CD4-positive, alpha-beta T cell (primary cell): ENCODE measurements around the gene MS4A10. TPM values are rescaled to one million over a fixed set of nuclear protein-coding genes. Genes with fewer than 3 reads are reported as not detected.

ENCODE experiments used
- ATAC-seq: fragments of 200-7000 bp; cut with Tn5 transposase; one replicate; pipeline ENCODE4 v1.10.0; 2022; ENCODE audit warnings: mild to moderate bottlenecking; ENCODE audit not compliant: poor library complexity
- CTCF ChIA-PET: fragments of 350-600 bp; sonication (Branson Sonifier 250); formaldehyde crosslinking; loops from one replicate; lab custom pipeline; 2021; ENCODE audit warnings: antibody characterized with exemption, inconsistent platforms; lab: Charles Lee
- POLR2A ChIA-PET: fragments of 350-600 bp; sonication (Branson Sonifier 250); formaldehyde crosslinking; loops from one replicate; lab custom pipeline; 2021; ENCODE audit warnings: antibody characterized with exemption, inconsistent platforms; lab: Charles Lee
- DNase-seq, 14 experiments: peaks; one replicate each; pipeline ENCODE4 v3.0.0-alpha.2; 2013 to 2020; ENCODE audit warnings: mixed read lengths in 2 of 14
- H3K27ac ChIP-seq, 2 donors: one replicate each; pipeline versions ENCODE4 v1.5.1 to v1.7.0; 2013; ENCODE audit warnings: low read length in 2 of 2, low read depth in 1 of 2, mild to moderate bottlenecking in 1 of 2
- H3K27me3 ChIP-seq, 2 experiments: 1 replicate in 1 of 2; 2 replicates in 1 of 2; pipeline versions ENCODE4 v1.6.1 to v1.7.0; 2013; ENCODE audit warnings: low read length in 2 of 2, control low read depth in 1 of 2, mild to moderate bottlenecking in 1 of 2, moderate library complexity in 1 of 2; ENCODE audit not compliant: insufficient read depth in 2 of 2, control insufficient read depth in 1 of 2
- H3K36me3 ChIP-seq: one replicate; pipeline ENCODE4 v1.6.1; 2013; ENCODE audit warnings: low read length, control low read depth; ENCODE audit not compliant: insufficient read depth
- H3K4me1 ChIP-seq: one replicate; pipeline ENCODE4 v1.6.1; 2013; ENCODE audit warnings: low read length, control low read depth; ENCODE audit not compliant: insufficient read depth
- H3K4me3 ChIP-seq: one replicate; pipeline ENCODE4 v1.5.1; 2013; ENCODE audit warnings: mild to moderate bottlenecking, low read length, moderate library complexity
- H3K9me3 ChIP-seq, 2 experiments: 1 replicate in 1 of 2; 2 replicates in 1 of 2; pipeline versions ENCODE4 v1.6.1 to v1.7.0; 2013; ENCODE audit warnings: low read length in 2 of 2, mild to moderate bottlenecking in 2 of 2, control low read depth in 1 of 2, moderate library complexity in 1 of 2; ENCODE audit not compliant: control insufficient read depth in 1 of 2, insufficient read depth in 1 of 2
- H3K27ac Mint-ChIP-seq: one replicate; pipeline ENCODE4 v1.8.0; 2020; ENCODE audit warnings: mixed read lengths
- H3K27me3 Mint-ChIP-seq: one replicate; pipeline ENCODE4 v1.8.0; 2021; ENCODE audit warnings: mixed read lengths
- H3K36me3 Mint-ChIP-seq: one replicate; pipeline ENCODE4 v1.8.0; 2021; ENCODE audit warnings: low read depth, mixed read lengths
- H3K4me1 Mint-ChIP-seq: one replicate; pipeline ENCODE4 v1.8.0; 2021; ENCODE audit warnings: low read depth, mixed read lengths
- H3K4me3 Mint-ChIP-seq: one replicate; pipeline ENCODE4 v1.8.0; 2020; ENCODE audit warnings: mild to moderate bottlenecking, mixed read lengths
- H3K9me3 Mint-ChIP-seq: one replicate; pipeline ENCODE4 v1.8.0; 2020; ENCODE audit warnings: mixed read lengths
- intact Hi-C, 2 experiments: fragments of 100-400 bp; cut with DNase I in 1 of 2; cut with micrococcal nuclease in 1 of 2; formaldehyde crosslinking; loops; one replicate each; pipeline versions ENCODE4 v1.15.1 to v1.9.0; 2023 to 2025; cut with DNase I, micrococcal nuclease
- polyA plus RNA-seq, 2 donors: library from polyadenylated mRNA; unstranded; fragments of 120-200 nt; gene quantifications; one replicate each; pipeline ENCODE4 v1.2.1, GENCODE V29; 2013
- total RNA-seq, 174 experiments: library from RNA in 2 of 174; stranded (reverse) in 2 of 174; gene quantifications; one replicate each; pipeline ENCODE4 v1.2.3 and lab custom pipeline; 2021 to 2026
- TF ChIP-seq, protein P1 (sequence below): fragments of 200-600 bp; IDR thresholded peaks from one replicate; pipeline ENCODE4 v1.8.0; 2022; ENCODE audit warnings: antibody characterized with exemption, mild to moderate bottlenecking

The MS4A10 gene
- total RNA-seq (not detected), total RNA-seq (lab: John Stamatoyannopoulos, UW) (0 to 0.09 (median 0) reads per million in 172 experiments)
- not detected for polyA plus RNA-seq (2013, experiment 1 of 2)
- polyA plus RNA-seq (2013, experiment 2 of 2): not detected

GRCh38 chr11:60785136-60785535 is at the start of gene MS4A10:
Gene MS4A10 (plus strand): TSS chr11:60785333. CDS start chr11:60790336, 5,003 bp downstream.
- no peaks in the 10 kb centered on the region for H3K9me3 Mint-ChIP-seq
- no peak within 1 kb of the TSS for H3K27ac ChIP-seq
- CTCF ChIA-PET: interaction anchor here (0.9 to 1.6 kb wide), 2 partner anchors 10 kb away, joined by 3 to 6 read pairs; no protein-coding TSS in a partner anchor
- no peaks in the 10 kb centered on the region for H3K27me3 ChIP-seq
- H3K27me3 Mint-ChIP-seq: no peaks in the 10 kb centered on the region
- H3K27ac Mint-ChIP-seq: no peak within 1 kb of the TSS
- no peaks in the 10 kb centered on the region for H3K36me3 ChIP-seq
- ATAC-seq (no peak), DNase-seq (no peak)
- H3K9me3 ChIP-seq: no peaks in the 10 kb centered on the region
- H3K4me1 Mint-ChIP-seq: no peaks in the 10 kb centered on the region
- H3K4me3 Mint-ChIP-seq: no peak within 1 kb of the TSS
- no peak within 1 kb of the TSS for H3K4me3 ChIP-seq
- POLR2A ChIA-PET: no interaction called here
- H3K36me3 Mint-ChIP-seq: no peaks in the 10 kb centered on the region
- intact Hi-C loops: no loop called here
- TF ChIP-seq, protein P1, sequence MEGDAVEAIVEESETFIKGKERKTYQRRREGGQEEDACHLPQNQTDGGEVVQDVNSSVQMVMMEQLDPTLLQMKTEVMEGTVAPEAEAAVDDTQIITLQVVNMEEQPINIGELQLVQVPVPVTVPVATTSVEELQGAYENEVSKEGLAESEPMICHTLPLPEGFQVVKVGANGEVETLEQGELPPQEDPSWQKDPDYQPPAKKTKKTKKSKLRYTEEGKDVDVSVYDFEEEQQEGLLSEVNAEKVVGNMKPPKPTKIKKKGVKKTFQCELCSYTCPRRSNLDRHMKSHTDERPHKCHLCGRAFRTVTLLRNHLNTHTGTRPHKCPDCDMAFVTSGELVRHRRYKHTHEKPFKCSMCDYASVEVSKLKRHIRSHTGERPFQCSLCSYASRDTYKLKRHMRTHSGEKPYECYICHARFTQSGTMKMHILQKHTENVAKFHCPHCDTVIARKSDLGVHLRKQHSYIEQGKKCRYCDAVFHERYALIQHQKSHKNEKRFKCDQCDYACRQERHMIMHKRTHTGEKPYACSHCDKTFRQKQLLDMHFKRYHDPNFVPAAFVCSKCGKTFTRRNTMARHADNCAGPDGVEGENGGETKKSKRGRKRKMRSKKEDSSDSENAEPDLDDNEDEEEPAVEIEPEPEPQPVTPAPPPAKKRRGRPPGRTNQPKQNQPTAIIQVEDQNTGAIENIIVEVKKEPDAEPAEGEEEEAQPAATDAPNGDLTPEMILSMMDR: no peak
- H3K4me1 ChIP-seq: no peaks in the 10 kb centered on the region

GRCh38 chr11:60739114-60739513 is 46.0 kb upstream of the MS4A10 start:
- Mint-ChIP-seq H3K27me3 (peaks cover 33% of the 10 kb centered on the region), H3K9me3 (no peaks in the 10 kb centered on the region), H3K4me1 (no peaks in the 10 kb centered on the region), H3K4me3 (no peak overlapping the region), H3K36me3 (no peaks in the 10 kb centered on the region), H3K27ac (no peak overlapping the region)
- TF ChIP-seq, protein P1: no peak
- ATAC-seq (no peak), DNase-seq (no peak)
- Histone ChIP-seq H3K9me3 (no peaks in the 10 kb centered on the region), H3K27me3 (peaks cover 0 to 3% of the 10 kb centered on the region in 2 experiments), H3K27ac (no peak overlapping the region), H3K4me3 (no peak overlapping the region), H3K36me3 (no peaks in the 10 kb centered on the region), H3K4me1 (no peaks in the 10 kb centered on the region)
- POLR2A ChIA-PET: no interaction called here
- intact Hi-C loops: no loop called here
- CTCF ChIA-PET: no interaction called here

GRCh38 chr11:60740573-60740972 is 44.6 kb upstream of the MS4A10 start:
- H3K9me3 Mint-ChIP-seq: no peaks in the 10 kb centered on the region
- ChIA-PET POLR2A (no interaction called here), CTCF (no interaction called here)
- no peak overlapping the region for H3K4me3 ChIP-seq
- intact Hi-C loops: no loop called here
- TF ChIP-seq, protein P1: no peak
- H3K9me3 ChIP-seq: no peaks in the 10 kb centered on the region
- H3K36me3 Mint-ChIP-seq: no peaks in the 10 kb centered on the region
- peaks cover 38% of the 10 kb centered on the region for H3K27me3 Mint-ChIP-seq
- no peak overlapping the region for H3K27ac ChIP-seq
- peaks cover 0 to 3% of the 10 kb centered on the region in 2 experiments for H3K27me3 ChIP-seq
- no peak overlapping the region for H3K27ac Mint-ChIP-seq
- H3K36me3 ChIP-seq: no peaks in the 10 kb centered on the region
- H3K4me3 Mint-ChIP-seq: no peak overlapping the region
- H3K4me1 Mint-ChIP-seq: no peaks in the 10 kb centered on the region
- ATAC-seq (no peak), DNase-seq (no peak)
- no peaks in the 10 kb centered on the region for H3K4me1 ChIP-seq
